ENCODE results near the gene ANKMY2.
A peak's percentile ranks its signal among the peaks of the same experiment; 100 is the strongest.
"Not testable (repeated sequence)": the region's sequence is repeated elsewhere in the genome, so short reads cannot be mapped to it uniquely, and the experiment has no call there.

Gene ANKMY2

DNA sequence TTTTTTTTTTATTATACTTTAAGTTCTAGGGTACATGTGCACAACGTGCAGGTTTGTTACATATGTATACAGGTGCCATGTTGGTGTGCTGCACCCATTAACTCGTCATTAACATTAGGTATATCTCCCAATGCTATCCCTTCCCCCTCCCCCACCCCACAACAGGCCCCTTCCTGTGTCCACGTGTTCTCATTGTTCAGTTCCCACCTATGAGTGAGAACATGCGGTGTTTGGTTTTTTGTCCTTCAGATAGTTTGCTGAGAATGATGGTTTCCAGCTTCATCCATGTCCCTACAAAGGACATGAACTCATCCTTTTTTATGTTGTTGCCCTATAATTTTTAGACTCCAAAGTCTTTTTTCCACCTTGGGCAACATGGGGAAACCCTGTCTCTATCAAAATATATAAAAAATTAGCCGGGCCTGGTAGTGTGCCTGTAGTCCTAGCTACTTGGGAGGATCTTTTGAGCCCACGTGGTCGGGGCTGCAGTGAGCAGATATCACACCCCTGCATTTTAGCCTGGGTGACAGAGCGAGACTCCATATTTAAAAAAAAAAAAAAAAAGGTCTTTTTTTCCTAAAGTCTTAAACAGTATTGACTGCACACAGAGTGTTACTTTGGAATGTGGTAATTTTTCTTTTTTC is 14.4 kb upstream of the ANKMY2 start:
- DNase-seq (ENCODE audit: low read depth), result not testable (repeated sequence)

DNA sequence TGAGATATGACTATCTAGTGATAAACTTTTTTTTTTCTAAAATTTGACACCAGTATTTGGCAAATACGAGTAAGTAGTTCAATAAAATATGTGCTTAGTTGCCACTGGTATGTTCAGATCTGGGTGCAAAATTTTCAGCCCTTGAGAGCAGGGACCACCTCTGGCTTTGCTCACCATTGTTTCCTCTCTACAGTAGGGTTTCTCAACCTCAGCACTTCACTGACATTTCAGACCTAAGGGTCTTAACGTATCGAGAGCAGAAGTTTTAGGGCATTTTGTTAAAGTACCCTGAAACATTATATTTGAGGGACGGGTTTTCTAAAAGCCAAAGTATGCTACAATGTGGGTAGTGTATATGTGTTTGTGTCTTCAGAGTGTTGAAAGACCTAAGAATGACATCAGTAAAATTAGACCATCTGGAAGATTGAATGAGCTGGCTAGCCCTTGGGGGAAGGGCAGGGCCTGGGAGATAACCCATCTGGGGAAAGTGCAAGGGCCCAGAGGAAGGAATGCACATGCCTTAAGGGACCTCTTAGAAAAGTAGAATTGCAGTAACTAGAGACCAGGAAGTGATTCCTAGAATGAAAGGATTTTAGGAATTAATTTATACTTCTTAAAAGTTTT is 12.2 kb upstream of the ANKMY2 start:
- no peak for DNase-seq (ENCODE audit: low read depth)

DNA sequence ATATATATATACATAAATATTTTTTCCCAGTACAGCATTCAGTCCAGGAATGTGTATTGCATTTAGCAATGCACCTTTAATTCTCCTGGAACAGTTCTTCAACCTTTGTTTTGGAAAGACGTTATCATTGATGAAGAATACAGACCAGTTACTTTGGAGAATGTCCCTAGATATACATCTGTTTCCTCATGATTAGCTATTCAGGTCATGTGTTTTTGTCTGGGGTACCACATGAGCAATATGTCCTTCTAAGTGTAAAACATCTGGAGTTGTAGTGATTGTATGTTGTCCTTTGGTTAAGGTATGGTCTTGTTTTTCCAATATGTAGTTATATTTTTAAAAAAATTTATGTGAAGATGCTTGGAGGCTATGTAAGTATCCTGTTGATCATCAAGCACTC is 10.6 kb upstream of the ANKMY2 start:
- no peak for DNase-seq (ENCODE audit: low read depth)

DNA sequence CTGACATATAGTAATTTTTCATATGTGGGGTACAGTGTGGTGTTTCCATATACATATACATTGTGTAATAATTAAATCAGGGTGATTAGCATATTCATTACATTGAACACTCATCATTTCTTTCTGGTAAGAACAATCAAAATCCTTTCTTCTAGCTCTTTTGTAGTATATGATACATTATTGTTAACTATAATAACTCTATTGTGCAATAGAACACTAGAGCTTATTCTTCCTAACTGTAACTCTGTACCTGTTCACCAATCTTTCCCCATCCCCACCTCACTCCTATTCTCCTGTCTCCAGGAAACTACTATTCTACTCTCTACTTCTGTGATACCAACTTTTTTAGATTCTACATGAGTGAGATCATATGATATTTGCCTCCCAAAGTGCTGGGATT is 9.8 kb upstream of the ANKMY2 start:
- DNase-seq (ENCODE audit: low read depth), result no peak

- no peak for DNase-seq (ENCODE audit: low read depth)
Measured at GRCh38 chr7:16652888-16653287, 7.3 kb upstream of the ANKMY2 start.

GRCh38 chr7:16652240-16652583 is 6.7 kb upstream of the ANKMY2 start:
- DNase-seq (ENCODE audit: low read depth), result no peak

DNA sequence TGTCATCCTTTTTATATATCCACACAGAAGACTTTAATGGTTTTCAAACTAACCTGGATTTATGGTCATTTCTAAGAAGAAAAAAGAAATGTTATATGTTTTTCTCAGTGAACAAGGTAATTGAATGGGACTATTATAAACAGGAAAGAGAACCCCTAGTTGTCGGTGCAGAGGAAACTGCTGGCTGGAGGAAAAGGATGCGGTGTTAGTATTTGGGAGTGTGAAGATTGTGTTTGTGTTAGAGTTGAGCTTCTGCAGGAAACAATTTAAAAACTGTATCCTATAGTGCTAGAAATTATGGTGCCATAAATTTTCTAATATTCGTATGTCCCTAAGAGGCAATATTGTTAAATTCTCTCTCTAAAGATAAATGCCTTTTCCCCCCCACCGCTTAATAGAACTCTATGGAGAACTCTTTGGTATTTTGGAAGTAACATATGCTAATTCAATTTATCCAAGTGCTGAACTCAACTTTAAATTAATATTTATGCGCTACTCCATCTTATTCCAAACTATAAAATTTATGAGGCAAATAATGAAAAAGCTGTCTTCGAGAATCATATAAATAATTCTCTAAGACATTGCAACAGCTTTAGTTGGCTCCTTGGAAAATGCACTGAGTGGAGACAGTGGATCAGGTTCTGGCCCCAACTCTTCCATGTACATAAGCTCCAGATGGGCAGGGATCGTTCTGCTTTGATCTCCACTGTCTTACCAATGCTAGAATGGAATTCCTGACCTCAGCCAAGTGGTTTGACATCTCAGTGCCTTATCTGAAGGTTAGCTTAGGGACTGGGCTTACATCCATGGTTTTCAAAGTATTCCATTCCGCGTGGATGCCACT is 6.1 kb upstream of the ANKMY2 start:
- no peak for DNase-seq (ENCODE audit: low read depth)

- no peak for DNase-seq (ENCODE audit: low read depth)
Measured at GRCh38 chr7:16650266-16650665, 4.7 kb upstream of the ANKMY2 start.

GRCh38 chr7:16649196-16649595 is 3.6 kb upstream of the ANKMY2 start:
- no peak for DNase-seq (ENCODE audit: low read depth)

- no peak for DNase-seq (ENCODE audit: low read depth)
Measured at GRCh38 chr7:16648551-16648950, 3.0 kb upstream of the ANKMY2 start.

DNA sequence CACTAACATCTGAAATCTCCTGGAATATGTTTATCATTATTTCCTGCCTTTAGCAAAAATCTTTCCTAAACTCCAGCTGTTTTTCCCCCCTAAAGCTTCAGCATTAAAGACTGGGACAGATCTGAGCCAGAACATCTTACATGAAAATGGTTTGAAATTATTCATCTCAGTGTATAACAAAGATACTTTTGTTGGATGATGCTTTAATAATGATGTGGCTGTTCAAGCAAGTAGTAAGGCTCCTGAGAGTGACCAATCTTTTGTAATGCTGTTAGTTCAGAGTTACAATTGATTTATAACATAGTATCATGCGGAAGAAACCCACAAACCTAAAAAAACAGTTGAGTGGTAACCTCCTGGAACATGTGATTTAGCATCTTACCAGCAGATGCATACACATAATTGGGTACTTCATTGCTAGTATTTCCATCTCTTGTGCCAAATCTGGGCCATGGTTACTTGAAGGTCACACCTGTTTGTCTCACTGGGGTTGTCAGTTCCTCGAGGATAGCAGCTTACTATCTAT is 1.9 kb upstream of the ANKMY2 start:
- DNase-seq (ENCODE audit: low read depth), result no peak

- no peak for DNase-seq (ENCODE audit: low read depth)
Measured at GRCh38 chr7:16646472-16647072, 1.0 kb upstream of the ANKMY2 start.

GRCh38 chr7:16644636-16645592 is 640 bp downstream of the ANKMY2 start:
- DNase-seq (ENCODE audit: low read depth), result peak; percentile 39

- DNase-seq (ENCODE audit: low read depth), result no peak
Measured at GRCh38 chr7:16644157-16644556, 1.4 kb downstream of the ANKMY2 start.

GRCh38 chr7:16638282-16639280 is 7.0 kb downstream of the ANKMY2 start:
- DNase-seq (ENCODE audit: low read depth), result no peak

DNA sequence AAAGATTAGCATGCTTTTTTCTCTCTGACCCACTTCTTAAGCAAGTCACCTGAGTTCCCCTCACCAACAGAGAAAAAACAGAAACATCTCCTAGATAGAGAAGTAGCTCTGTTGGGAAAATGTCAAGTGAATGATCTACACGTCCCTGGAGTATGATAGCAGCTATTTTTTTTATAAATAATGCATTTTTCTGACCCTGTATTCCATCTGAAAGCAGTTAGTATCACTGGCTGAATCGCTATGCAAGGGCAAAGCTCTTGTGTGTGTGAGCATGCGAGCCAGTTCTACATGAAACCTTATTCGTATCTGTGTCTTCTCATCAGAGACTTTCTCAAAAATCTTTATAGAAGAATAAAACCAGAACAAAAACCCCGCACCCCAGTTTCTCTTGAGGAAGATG is 8.2 kb downstream of the ANKMY2 start:
- DNase-seq (ENCODE audit: low read depth), result no peak

DNA sequence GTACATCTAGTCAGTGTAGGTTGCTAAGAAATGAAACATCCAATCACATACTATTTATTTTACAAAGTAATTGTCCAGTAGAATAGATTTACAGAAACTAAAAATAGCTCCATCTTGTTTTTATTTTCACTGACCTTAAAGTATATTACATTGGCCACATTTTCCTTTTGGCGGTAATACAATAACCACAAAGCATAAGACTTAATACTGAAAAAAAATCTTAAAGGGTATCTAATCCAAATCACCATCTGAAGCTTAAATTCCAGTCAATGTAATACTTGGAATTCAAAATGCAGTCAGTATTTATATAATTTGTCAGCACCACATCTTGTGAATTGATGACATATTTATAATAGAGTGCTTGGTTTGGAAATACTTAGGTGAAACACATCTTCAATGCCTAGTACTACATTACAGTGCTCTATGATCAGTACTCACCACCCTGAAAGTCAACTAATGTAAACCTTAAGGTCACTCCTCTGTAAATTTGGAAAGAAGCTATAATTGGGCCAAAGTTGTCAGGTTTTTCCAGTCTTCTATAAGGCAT is 8.9 kb downstream of the ANKMY2 start:
- DNase-seq (ENCODE audit: low read depth), result no peak

GRCh38 chr7:16634271-16634738 is 11.2 kb downstream of the ANKMY2 start:
- DNase-seq (ENCODE audit: low read depth), result no peak

GRCh38 chr7:16630654-16631053 is 14.9 kb downstream of the ANKMY2 start:
- no peak for DNase-seq (ENCODE audit: low read depth)

- no peak for DNase-seq (ENCODE audit: low read depth)
Measured at GRCh38 chr7:16627236-16627635, 18.3 kb downstream of the ANKMY2 start.

Measured in stimulated activated CD8-positive, alpha-beta memory T cell treated with anti-CD3 and anti-CD28 coated beads, Interleukin-4, amount 100 ng/mL, for 24 hours (primary cell).